ENCODE results near the gene GATM. TPM values are rescaled to one million over a fixed set of nuclear protein-coding genes. Genes with fewer than 3 reads are reported as not detected.

The GATM gene
- polyA plus RNA-seq, 3 donors, result 0.89 to 1.5 (median 1.5) TPM

DNA sequence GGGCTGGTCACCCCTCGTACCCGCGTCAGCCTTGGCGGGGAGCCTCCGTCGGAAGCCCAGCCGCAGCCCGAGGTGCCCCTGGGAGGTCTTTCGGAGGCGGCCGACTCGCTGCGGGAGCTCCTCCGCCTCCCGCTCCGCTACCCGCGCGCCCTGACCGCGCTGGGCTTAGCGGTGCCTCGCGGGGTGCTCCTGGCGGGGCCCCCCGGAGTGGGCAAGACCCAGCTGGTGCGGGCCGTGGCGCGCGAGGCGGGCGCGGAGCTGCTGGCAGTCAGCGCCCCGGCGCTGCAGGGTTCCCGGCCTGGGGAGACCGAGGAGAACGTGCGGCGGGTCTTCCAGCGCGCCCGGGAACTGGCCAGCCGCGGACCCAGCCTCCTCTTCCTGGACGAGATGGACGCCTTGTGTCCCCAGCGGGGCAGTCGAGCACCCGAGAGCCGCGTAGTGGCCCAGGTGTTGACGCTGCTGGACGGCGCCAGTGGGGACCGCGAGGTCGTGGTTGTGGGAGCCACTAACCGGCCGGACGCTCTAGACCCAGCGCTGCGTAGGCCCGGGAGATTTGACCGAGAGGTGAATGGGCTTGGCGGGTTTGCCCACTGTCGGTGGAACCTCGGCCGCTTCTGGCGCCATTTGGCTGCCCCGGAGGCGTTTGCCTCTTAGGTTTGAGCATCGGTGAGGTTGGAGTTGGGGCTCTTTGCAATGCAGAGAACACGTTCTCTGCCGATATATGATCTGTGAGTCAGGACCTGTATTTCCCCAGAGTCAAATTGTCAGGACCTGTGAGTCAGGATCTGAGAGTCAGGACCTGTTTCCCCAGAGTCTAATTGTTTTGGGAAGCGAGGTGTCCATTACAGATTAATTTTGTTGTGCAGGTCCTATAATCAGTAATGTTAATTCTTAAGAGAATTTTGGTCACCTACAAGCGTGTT is 24.9 kb upstream of the GATM start:
- H3K27me3 ChIP-seq (ENCODE audit: control insufficient read depth in 2 of 2, insufficient read depth in 2 of 2, low read length in 2 of 2), result no peaks in the 10 kb centered on the region
- no peak for TF ChIP-seq CTCF (IDR thresholded peaks at IDR 0.05)
- peaks cover 0 to 3% (median 0%) of the 10 kb centered on the region in 7 donors for H3K9me3 Mint-ChIP-seq
- no peaks in the 10 kb centered on the region for H3K9me3 ChIP-seq (replicated peaks in 1 of 2; ENCODE audit: control insufficient read depth in 1 of 2, insufficient read depth in 1 of 2, low read length in 2 of 2)
- H4K20me1 ChIP-seq (ENCODE audit: insufficient read depth, low read length), result peaks cover 14% of the 10 kb centered on the region
- H3K36me3 Mint-ChIP-seq, result peaks cover 27 to 31% of the 10 kb centered on the region in 2 donors
- peak overlapping the region; percentile 67 to 79 (median 76) for H3K4me3 ChIP-seq (replicated peaks in 1 of 3; ENCODE audit: low read depth in 2 of 3, low read length in 3 of 3)
- peak overlapping the region; percentile 63 to 95 for H3K27ac ChIP-seq (ENCODE audit: low read depth in 1 of 2, low read length in 2 of 2)
- H3K36me3 ChIP-seq (replicated peaks in 1 of 2; ENCODE audit: control insufficient read depth in 1 of 2, insufficient read depth in 2 of 2, low read length in 2 of 2), result peaks cover 31% of the 10 kb centered on the region in 2 donors
- peaks cover 29% of the 10 kb centered on the region for H3K4me1 Mint-ChIP-seq
- peak overlapping the region; percentile 90 to 94 for H3K4me3 Mint-ChIP-seq
- H3K27ac Mint-ChIP-seq, result peak overlapping the region; percentile 11 to 89 (median 70)
- intact Hi-C loops (cut with micrococcal nuclease), result loop anchor here (2.0 to 10.0 kb wide), 5 partner anchors 98 to 236 kb away; no protein-coding TSS in a partner anchor
- no peaks in the 10 kb centered on the region for H3K27me3 Mint-ChIP-seq (ENCODE audit: low read depth in 3 of 3)
- H3K79me2 ChIP-seq (ENCODE audit: insufficient read depth, low read length), result peaks cover 31% of the 10 kb centered on the region
- H3K9ac ChIP-seq (ENCODE audit: insufficient read depth, low read length, poor library complexity, severe bottlenecking), result peak overlapping the region; percentile 97
- peak overlapping the region; percentile 91 for H2AFZ ChIP-seq (ENCODE audit: insufficient read depth, low read depth, low read length, poor library complexity, severe bottlenecking)
- peak overlapping the region; percentile 75 for H3K4me2 ChIP-seq (replicated peaks; ENCODE audit: extremely low read depth, low read length, poor library complexity, severe bottlenecking)
- WGBS (ENCODE audit: insufficient coverage), result 1% methylated on average over 78 of the region's 79 CpGs
- H3K4me1 ChIP-seq (ENCODE audit: control insufficient read depth in 1 of 2, insufficient read depth in 2 of 2, low read length in 2 of 2), result peaks cover 25 to 31% of the 10 kb centered on the region in 2 donors
- peak; percentile 58 to 88 (median 62) for DNase-seq

GRCh38 chr15:45402162-45402954 is 24.0 kb upstream of the GATM start:
- no peaks in the 10 kb centered on the region for H3K27me3 ChIP-seq (ENCODE audit: control insufficient read depth in 2 of 2, insufficient read depth in 2 of 2, low read length in 2 of 2)
- peaks cover 20 to 22% of the 10 kb centered on the region in 2 donors for H3K36me3 Mint-ChIP-seq
- H4K20me1 ChIP-seq (ENCODE audit: insufficient read depth, low read length), result peaks cover 14% of the 10 kb centered on the region
- no peaks in the 10 kb centered on the region for H3K9me3 ChIP-seq (replicated peaks in 1 of 2; ENCODE audit: control insufficient read depth in 1 of 2, insufficient read depth in 1 of 2, low read length in 2 of 2)
- intact Hi-C loops (cut with micrococcal nuclease), result loop anchor here (2.0 to 10.0 kb wide), 5 partner anchors 98 to 236 kb away; no protein-coding TSS in a partner anchor
- peak overlapping the region; percentile 89 to 95 (median 92) for H3K27ac Mint-ChIP-seq
- peaks cover 0 to 3% (median 0%) of the 10 kb centered on the region in 7 donors for H3K9me3 Mint-ChIP-seq
- H3K4me1 Mint-ChIP-seq, result peaks cover 29% of the 10 kb centered on the region
- peaks cover 25 to 31% of the 10 kb centered on the region in 2 donors for H3K4me1 ChIP-seq (ENCODE audit: control insufficient read depth in 1 of 2, insufficient read depth in 2 of 2, low read length in 2 of 2)
- DNase-seq, result peak; percentile 98 to 100 (median 99)
- TF ChIP-seq CTCF (IDR thresholded peaks at IDR 0.05), result no peak
- H3K36me3 ChIP-seq (replicated peaks in 1 of 2; ENCODE audit: control insufficient read depth in 1 of 2, insufficient read depth in 2 of 2, low read length in 2 of 2), result peaks cover 22 to 23% of the 10 kb centered on the region in 2 donors
- H3K4me3 ChIP-seq (replicated peaks in 1 of 3; ENCODE audit: low read depth in 2 of 3, low read length in 3 of 3), result peak overlapping the region; percentile 67 to 79 (median 76)
- H2AFZ ChIP-seq (ENCODE audit: insufficient read depth, low read depth, low read length, poor library complexity, severe bottlenecking), result peak overlapping the region; percentile 91
- under 1% methylated on average over 84 of the region's 84 CpGs for WGBS (ENCODE audit: insufficient coverage)
- peak overlapping the region; percentile 75 for H3K4me2 ChIP-seq (replicated peaks; ENCODE audit: extremely low read depth, low read length, poor library complexity, severe bottlenecking)
- peak overlapping the region; percentile 63 to 95 for H3K27ac ChIP-seq (ENCODE audit: low read depth in 1 of 2, low read length in 2 of 2)
- H3K9ac ChIP-seq (ENCODE audit: insufficient read depth, low read length, poor library complexity, severe bottlenecking), result peak overlapping the region; percentile 97
- peaks cover 31% of the 10 kb centered on the region for H3K79me2 ChIP-seq (ENCODE audit: insufficient read depth, low read length)
- H3K4me3 Mint-ChIP-seq, result peak overlapping the region; percentile 90 to 94
- no peaks in the 10 kb centered on the region for H3K27me3 Mint-ChIP-seq (ENCODE audit: low read depth in 3 of 3)

All from CD14-positive monocyte (primary cell).